NOMO-1 treated with DMSO at 0.1 percent for 48 hours (cell line): ENCODE data around the gene SGPL1.

Experiments used
- DNase-seq: peaks from one replicate; lab custom pipeline; 2025; ENCODE audit not compliant: unreplicated experiment; lab: John Stamatoyannopoulos, UW

The SGPL1 gene

GRCh38 chr10:70880077-70880534 lies 64.4 kb downstream of the SGPL1 start:
- DNase-seq, result peak; percentile 65

GRCh38 chr10:70884741-70885140 lies 69.0 kb downstream of the SGPL1 start:
- no peak for DNase-seq

- no peak for DNase-seq
Observed at GRCh38 chr10:70885481-70885880, 69.7 kb downstream of the SGPL1 start.

- DNase-seq, result no peak
Observed at GRCh38 chr10:70885931-70886903, 70.5 kb downstream of the SGPL1 start.

- DNase-seq, result no peak
Observed at GRCh38 chr10:70886921-70887665, 71.3 kb downstream of the SGPL1 start.

- peak; percentile 56 for DNase-seq
Observed at GRCh38 chr10:70887804-70888800, 72.4 kb downstream of the SGPL1 start, which contains the start of gene PCBD1. PCBD1 (minus strand) TSS chr10:70888565; CDS start chr10:70888533, 32 bp downstream.

- DNase-seq, result no peak
Observed at GRCh38 chr10:70889291-70889690, 73.5 kb downstream of the SGPL1 start.

- no peak for DNase-seq
Observed at GRCh38 chr10:70890917-70891431, 75.2 kb downstream of the SGPL1 start.

GRCh38 chr10:70891627-70892026 lies 75.9 kb downstream of the SGPL1 start:
- DNase-seq, result no peak

- DNase-seq, result no peak
Observed at GRCh38 chr10:70892631-70893030, 76.9 kb downstream of the SGPL1 start.

- no peak for DNase-seq
Observed at GRCh38 chr10:70893227-70894006, 77.7 kb downstream of the SGPL1 start.

GRCh38 chr10:70894416-70894815 lies 78.7 kb downstream of the SGPL1 start:
- no peak for DNase-seq

GRCh38 chr10:70896551-70896950 lies 80.8 kb downstream of the SGPL1 start:
- no peak for DNase-seq

GRCh38 chr10:70898687-70899086 lies 82.9 kb downstream of the SGPL1 start:
- DNase-seq, result no peak

GRCh38 chr10:70899096-70899495 lies 83.3 kb downstream of the SGPL1 start:
- no peak for DNase-seq

GRCh38 chr10:70901276-70901878 lies 85.6 kb downstream of the SGPL1 start:
- no peak for DNase-seq

- DNase-seq, result no peak
Observed at GRCh38 chr10:70902661-70903261, 87.0 kb downstream of the SGPL1 start.

GRCh38 chr10:70903262-70903921 lies 87.6 kb downstream of the SGPL1 start:
- DNase-seq, result peak; percentile 28
